ENCODE measurements around the gene SLC12A1. TPM values are rescaled to one million over a fixed set of nuclear protein-coding genes. Genes with fewer than 3 reads are reported as not detected.

Gene SLC12A1
- total RNA-seq, 4 donors from 2014 or later, result not detected

- Histone ChIP-seq H3K9me3 (no peaks in the 10 kb centered on the region), H3K36me3 (no peaks in the 10 kb centered on the region), H3K27me3 (no peaks in the 10 kb centered on the region), H3K4me3 (no peak overlapping the region), H3K4me1 (no peaks in the 10 kb centered on the region), H3K27ac (no peak overlapping the region)
- TF ChIP-seq POLR2A (IDR thresholded peaks at IDR 0.05), result no peak
- TF ChIP-seq CTCF (IDR thresholded peaks at IDR 0.05), result no peak
- no peak for DNase-seq
Measured at GRCh38 chr15:48266024-48266689, 60.1 kb downstream of the SLC12A1 start.

GRCh38 chr15:48267766-48268165 lies 61.7 kb downstream of the SLC12A1 start:
- no peak overlapping the region for H3K4me3 ChIP-seq
- no peaks in the 10 kb centered on the region for H3K4me1 ChIP-seq
- no peaks in the 10 kb centered on the region for H3K27me3 ChIP-seq
- DNase-seq, result no peak
- TF ChIP-seq CTCF (IDR thresholded peaks at IDR 0.05) (no peak), POLR2A (IDR thresholded peaks at IDR 0.05) (no peak)
- no peak overlapping the region for H3K27ac ChIP-seq
- H3K36me3 ChIP-seq, result no peaks in the 10 kb centered on the region
- H3K9me3 ChIP-seq, result no peaks in the 10 kb centered on the region

- H3K4me3 ChIP-seq, result no peak overlapping the region
- H3K27ac ChIP-seq, result no peak overlapping the region
- no peak for DNase-seq
- no peak for TF ChIP-seq POLR2A (IDR thresholded peaks at IDR 0.05)
- TF ChIP-seq CTCF (IDR thresholded peaks at IDR 0.05), result no peak
- H3K36me3 ChIP-seq, result no peaks in the 10 kb centered on the region
- H3K27me3 ChIP-seq, result no peaks in the 10 kb centered on the region
- H3K9me3 ChIP-seq, result no peaks in the 10 kb centered on the region
- H3K4me1 ChIP-seq, result no peaks in the 10 kb centered on the region
Measured at GRCh38 chr15:48273049-48273448, 66.9 kb downstream of the SLC12A1 start.

- Histone ChIP-seq H3K4me3 (no peak overlapping the region), H3K27me3 (no peaks in the 10 kb centered on the region), H3K9me3 (no peaks in the 10 kb centered on the region), H3K36me3 (no peaks in the 10 kb centered on the region), H3K27ac (no peak overlapping the region), H3K4me1 (no peaks in the 10 kb centered on the region)
- TF ChIP-seq POLR2A (IDR thresholded peaks at IDR 0.05), result no peak
- no peak for TF ChIP-seq CTCF (IDR thresholded peaks at IDR 0.05)
- no peak for DNase-seq
Measured at GRCh38 chr15:48278666-48279065, 72.6 kb downstream of the SLC12A1 start.

- Histone ChIP-seq H3K27me3 (no peaks in the 10 kb centered on the region), H3K36me3 (no peaks in the 10 kb centered on the region), H3K9me3 (no peaks in the 10 kb centered on the region), H3K4me3 (no peak overlapping the region), H3K4me1 (no peaks in the 10 kb centered on the region), H3K27ac (no peak overlapping the region)
- no peak for DNase-seq
- TF ChIP-seq CTCF (IDR thresholded peaks at IDR 0.05) (no peak), POLR2A (IDR thresholded peaks at IDR 0.05) (no peak)
Measured at GRCh38 chr15:48279608-48280007, 73.5 kb downstream of the SLC12A1 start.

GRCh38 chr15:48281674-48282073 lies 75.6 kb downstream of the SLC12A1 start:
- no peak overlapping the region for H3K27ac ChIP-seq
- TF ChIP-seq POLR2A (IDR thresholded peaks at IDR 0.05), result no peak
- no peak for TF ChIP-seq CTCF (IDR thresholded peaks at IDR 0.05)
- no peaks in the 10 kb centered on the region for H3K4me1 ChIP-seq
- no peaks in the 10 kb centered on the region for H3K9me3 ChIP-seq
- H3K36me3 ChIP-seq, result no peaks in the 10 kb centered on the region
- H3K4me3 ChIP-seq, result no peak overlapping the region
- no peak for DNase-seq
- H3K27me3 ChIP-seq, result no peaks in the 10 kb centered on the region

Data from Peyer's patch (tissue), 4 donors.